ENCODE measurements around the gene ZNF771.

The ZNF771 gene

GRCh38 chr16:30397056-30397455 is 10.3 kb upstream of the ZNF771 start:
- peak overlapping the region; percentile 96 for H3K27ac ChIP-seq
- ChIA-PET POLR2A (ENCODE audit: low non-redundant PET) (no interaction called here), CTCF (no interaction called here)
- no peak for TF ChIP-seq CTCF (conservative IDR thresholded peaks at IDR 0.05; ENCODE audit: low read depth)
- no peak for DNase-seq (ENCODE audit: low spot score)

GRCh38 chr16:30397776-30398660 is 9.4 kb upstream of the ZNF771 start:
- ChIA-PET POLR2A (ENCODE audit: low non-redundant PET) (no interaction called here), CTCF (no interaction called here)
- TF ChIP-seq CTCF (conservative IDR thresholded peaks at IDR 0.05; ENCODE audit: low read depth), result no peak
- peak overlapping the region; percentile 96 for H3K27ac ChIP-seq
- no peak for DNase-seq (ENCODE audit: low spot score)

- TF ChIP-seq CTCF (conservative IDR thresholded peaks at IDR 0.05; ENCODE audit: low read depth), result no peak
- CTCF ChIA-PET, result no interaction called here
- H3K27ac ChIP-seq, result peak overlapping the region; percentile 96
- DNase-seq (ENCODE audit: low spot score), result no peak
- POLR2A ChIA-PET (ENCODE audit: low non-redundant PET), result no interaction called here
Observed at GRCh38 chr16:30398661-30399434, 8.6 kb upstream of the ZNF771 start.

- ChIA-PET CTCF (interaction anchor here (1.0 kb wide), 1 partner anchor 10 kb away, joined by 3 read pairs; no protein-coding TSS in a partner anchor), POLR2A (ENCODE audit: low non-redundant PET) (no interaction called here)
- TF ChIP-seq CTCF (conservative IDR thresholded peaks at IDR 0.05; ENCODE audit: low read depth), result no peak
- DNase-seq (ENCODE audit: low spot score), result no peak
- peak overlapping the region; percentile 96 for H3K27ac ChIP-seq
Observed at GRCh38 chr16:30399435-30400186, 7.8 kb upstream of the ZNF771 start.

GRCh38 chr16:30401768-30402425 is 5.5 kb upstream of the ZNF771 start:
- H3K27ac ChIP-seq, result no peak overlapping the region
- TF ChIP-seq CTCF (conservative IDR thresholded peaks at IDR 0.05; ENCODE audit: low read depth), result no peak
- no peak for DNase-seq (ENCODE audit: low spot score)
- ChIA-PET POLR2A (ENCODE audit: low non-redundant PET) (no interaction called here), CTCF (no interaction called here)

GRCh38 chr16:30406795-30407101 is 658 bp upstream of the ZNF771 start:
- POLR2A ChIA-PET (ENCODE audit: low non-redundant PET), result interaction anchor here (0.5 kb wide), 1 partner anchor 43 kb away, joined by 3 read pairs; no protein-coding TSS in a partner anchor
- CTCF ChIA-PET, result interaction anchor here (0.7 to 1.2 kb wide), 3 partner anchors 12 to 330 kb away, joined by 3 to 5 read pairs (median 4); no protein-coding TSS in a partner anchor
- TF ChIP-seq CTCF (conservative IDR thresholded peaks at IDR 0.05; ENCODE audit: low read depth), result no peak
- no peak for DNase-seq (ENCODE audit: low spot score)
- H3K27ac ChIP-seq, result peak overlapping the region; percentile 76

Data from RWPE1 (cell line).